GM21576 (cell line): ENCODE results near the gene GPC5.
"Not testable (repeated sequence)": the region's sequence is repeated elsewhere in the genome, so short reads cannot be mapped to it uniquely, and the experiment has no call there.

ENCODE experiments used
- ATAC-seq: cut with Tn5 transposase; IDR thresholded peaks from one replicate; pipeline ENCODE4 v1.9.1; 2021; ENCODE audit warnings: mild to moderate bottlenecking, moderate library complexity; ENCODE audit not compliant: unreplicated experiment

The GPC5 gene

DNA sequence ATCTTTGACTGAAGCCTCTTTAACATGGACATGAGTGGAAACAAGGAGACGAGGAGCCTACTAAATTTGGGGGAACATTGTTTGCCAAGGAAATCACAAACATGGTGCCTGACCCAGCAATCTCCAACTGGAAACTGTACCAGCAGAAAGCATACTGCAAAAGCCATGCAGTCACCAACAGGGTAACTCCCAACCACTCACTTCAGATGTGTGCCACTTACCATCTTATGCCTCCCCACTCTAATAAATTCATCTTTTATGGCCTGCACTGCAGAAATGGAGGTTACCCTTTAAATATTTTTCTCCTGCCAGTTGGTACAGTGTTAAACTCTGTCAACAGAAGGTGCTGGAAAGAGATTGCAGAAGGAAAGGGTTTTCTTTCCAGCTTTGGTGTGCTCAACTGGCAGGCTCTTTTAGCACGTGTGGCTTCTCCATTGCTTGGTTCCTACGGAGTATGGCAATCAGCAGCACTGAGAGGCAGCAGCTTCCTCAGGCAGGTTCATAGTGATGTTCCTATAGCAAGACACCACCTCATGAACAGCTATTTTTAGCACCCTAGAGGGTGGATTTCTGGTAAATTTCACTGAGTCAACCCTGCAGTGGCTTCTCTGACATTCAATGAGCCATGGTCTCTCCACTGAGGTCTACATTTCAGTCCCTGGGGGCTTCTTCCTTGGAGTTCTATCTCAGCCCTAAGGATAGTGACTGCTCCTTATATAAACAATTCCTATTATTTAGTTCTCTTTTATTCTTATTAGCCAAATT, 29.6 kb upstream of the GPC5 start:
- ATAC-seq = no peak

DNA sequence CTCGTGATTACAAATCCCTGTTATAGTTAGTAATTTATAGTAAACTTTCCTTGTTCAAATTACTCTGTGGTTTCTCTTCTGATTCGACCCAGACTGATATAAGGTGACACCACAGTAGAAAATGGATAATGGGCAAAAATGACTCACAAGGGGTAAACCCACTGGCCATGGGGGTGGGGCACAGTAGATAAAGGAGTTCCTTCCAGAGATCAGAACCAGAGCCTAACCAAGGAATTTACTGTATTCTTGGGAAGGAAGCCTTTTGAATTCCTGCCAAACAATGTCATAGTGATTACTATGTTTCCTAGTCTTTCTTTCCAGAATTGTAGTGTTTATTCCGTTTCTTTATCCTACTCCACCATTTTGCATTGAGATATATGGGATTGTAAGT, 29.0 kb upstream of the GPC5 start:
- no peak for ATAC-seq

DNA sequence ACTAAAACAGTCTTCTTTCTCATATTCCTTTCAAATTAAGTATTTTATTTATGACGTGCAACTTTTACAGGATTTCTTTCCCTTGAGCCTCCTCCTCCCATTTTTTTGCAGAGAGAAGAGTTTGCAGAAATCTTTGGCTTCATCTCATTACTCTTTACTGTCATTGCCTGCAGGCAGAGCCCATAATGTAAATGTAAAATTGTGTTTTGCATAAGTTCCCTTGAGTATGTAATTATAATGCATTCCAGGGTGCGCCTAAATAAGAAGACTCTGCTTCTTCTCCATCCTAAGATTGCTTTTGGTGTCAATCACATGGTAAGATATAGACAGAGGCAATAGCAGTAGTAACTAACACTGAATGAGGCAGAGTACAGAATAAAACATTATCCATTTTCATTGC, 27.9 kb upstream of the GPC5 start:
- ATAC-seq = no peak

DNA sequence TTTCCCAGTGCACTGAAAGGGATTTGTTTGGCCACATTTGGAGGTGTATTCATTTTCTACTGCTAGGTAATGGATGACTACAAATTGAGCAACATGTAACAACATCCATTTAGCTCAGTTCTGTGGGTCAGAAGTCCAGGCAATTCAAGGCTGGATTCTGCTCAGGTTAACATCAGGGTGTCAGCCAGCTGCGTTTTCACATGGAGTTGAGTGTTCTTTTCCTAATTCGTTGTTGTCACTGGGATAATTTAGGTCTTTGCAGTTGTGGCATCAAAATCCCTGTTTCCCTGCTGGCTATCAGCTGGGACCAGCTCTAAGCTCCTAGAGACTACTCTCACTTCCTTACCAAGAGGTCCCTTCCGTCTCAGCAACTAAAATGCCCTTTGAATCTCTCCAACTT, 25.5 kb upstream of the GPC5 start:
- ATAC-seq = no peak

DNA sequence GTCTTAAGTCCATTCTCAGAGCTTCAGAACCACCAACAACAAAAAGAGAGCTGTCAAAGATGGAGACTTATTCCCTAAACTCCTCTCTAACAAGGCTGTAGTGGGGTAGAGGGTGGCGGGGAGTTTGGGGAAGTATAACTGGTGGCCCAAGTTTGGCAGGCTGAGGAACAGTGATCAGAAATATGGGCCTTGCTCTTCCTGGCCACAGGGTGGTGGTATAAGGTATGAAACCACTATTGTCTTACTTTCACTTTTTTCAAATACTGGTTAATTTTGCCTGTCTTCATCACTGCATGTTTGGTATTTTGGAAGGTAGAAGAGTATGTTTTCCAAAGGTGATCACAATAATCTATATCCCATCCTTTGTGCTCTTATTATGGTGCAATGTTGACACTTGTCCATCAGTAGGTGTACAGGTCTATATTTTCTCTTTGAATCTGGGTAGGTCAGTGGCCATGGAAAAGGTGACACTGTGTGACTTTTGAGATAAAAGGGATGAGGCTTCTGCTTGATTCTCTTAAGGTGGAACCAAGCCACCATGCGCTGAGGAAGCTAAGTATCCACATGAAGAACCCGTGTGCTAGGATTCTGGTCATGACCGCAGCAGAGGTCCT, 23.2 kb upstream of the GPC5 start:
- peak; percentile 97 for ATAC-seq

DNA sequence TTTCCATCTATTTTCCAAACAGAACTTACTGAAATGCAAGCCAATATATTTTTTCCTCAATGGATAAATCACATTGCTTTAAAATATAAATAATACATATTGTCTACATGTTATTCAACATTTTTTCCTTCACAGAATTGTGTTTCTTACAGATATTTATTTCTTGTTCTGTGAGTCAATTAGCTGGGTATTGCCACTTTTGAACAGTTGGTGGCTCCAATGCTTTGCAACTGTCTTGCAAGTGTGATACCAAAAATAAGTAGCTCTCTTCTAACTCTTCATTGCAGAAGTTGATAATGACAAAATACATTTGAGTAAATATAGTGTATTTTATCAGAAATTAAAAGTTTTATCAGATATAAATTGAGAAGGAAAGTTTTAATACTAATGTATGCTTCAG, 17.1 kb upstream of the GPC5 start:
- ATAC-seq = no peak

DNA sequence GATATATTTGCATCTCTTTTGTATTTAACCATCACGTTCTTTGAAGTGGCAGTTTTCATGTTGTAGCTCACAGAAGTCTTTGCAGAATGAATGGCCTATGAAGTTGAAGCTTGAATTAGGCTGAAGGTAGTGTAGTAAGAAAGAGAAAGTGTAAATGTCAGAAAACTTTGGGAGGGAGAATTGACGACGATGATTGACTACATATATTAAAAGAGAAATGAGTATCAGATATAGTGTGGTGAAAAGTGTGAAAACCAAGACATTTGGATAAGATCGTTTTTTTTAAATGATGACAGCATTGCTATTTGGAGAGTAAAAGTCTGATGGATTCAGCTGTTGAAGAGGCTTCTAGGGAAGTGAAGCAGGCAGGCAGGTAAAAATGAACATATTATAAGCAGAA, 14.6 kb upstream of the GPC5 start:
- ATAC-seq = no peak

DNA sequence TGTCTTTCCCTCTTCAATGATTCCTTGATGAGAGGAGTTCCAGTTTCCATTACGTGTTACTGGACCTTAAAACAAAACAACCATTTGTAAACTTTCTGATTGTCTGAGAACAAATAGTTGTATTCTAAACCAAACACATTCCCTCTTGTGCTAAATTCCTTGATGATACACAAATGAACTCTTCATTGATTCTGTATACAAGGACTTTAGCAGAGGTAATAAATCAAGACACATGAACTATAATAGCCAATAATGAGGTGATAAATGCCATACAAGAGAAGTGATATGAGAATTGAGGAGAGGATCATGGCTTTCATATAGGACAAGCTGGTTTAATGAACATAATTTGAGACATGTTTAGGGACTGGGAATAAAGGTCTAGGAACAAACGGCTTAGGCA, 13.5 kb upstream of the GPC5 start:
- ATAC-seq = no peak

DNA sequence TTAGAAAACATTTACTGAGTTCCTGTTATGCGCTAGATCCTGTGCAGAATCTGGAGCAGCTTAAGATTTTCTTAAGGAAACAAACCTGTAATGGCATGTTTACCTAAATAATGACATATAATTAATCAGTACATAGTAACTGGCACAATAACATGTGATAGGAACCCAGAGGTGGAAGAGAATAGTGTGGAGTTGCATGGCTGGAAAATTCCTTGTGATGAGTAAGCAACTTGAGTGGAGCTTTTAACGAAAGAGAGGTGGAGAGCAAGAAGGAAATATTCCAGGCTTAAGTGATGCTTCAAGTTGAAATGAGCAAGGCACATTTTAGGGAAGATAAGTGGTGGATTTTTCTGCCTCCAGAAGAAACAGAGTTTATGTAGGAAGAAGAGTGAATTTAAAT, 9.2 kb upstream of the GPC5 start:
- no peak for ATAC-seq

DNA sequence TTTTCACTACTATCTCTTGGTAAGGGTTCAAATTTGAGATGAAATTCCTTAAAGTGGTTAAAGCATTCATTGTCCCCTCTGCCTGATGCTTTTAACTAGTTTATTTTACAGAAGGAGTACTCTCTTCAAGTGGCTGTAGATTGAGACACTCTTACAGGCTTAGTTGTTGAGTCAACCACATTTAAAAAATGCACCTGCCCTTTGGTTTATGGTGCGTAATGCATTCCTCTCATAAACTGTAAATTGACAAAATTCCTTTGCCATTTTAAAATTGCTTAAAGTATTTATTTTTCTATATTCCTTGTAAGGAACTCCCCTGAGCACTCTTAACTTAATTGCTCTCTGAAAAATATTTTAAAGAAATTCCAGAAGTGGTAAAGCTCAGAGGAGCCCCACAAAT, 826 bp upstream of the GPC5 start:
- no peak for ATAC-seq

DNA sequence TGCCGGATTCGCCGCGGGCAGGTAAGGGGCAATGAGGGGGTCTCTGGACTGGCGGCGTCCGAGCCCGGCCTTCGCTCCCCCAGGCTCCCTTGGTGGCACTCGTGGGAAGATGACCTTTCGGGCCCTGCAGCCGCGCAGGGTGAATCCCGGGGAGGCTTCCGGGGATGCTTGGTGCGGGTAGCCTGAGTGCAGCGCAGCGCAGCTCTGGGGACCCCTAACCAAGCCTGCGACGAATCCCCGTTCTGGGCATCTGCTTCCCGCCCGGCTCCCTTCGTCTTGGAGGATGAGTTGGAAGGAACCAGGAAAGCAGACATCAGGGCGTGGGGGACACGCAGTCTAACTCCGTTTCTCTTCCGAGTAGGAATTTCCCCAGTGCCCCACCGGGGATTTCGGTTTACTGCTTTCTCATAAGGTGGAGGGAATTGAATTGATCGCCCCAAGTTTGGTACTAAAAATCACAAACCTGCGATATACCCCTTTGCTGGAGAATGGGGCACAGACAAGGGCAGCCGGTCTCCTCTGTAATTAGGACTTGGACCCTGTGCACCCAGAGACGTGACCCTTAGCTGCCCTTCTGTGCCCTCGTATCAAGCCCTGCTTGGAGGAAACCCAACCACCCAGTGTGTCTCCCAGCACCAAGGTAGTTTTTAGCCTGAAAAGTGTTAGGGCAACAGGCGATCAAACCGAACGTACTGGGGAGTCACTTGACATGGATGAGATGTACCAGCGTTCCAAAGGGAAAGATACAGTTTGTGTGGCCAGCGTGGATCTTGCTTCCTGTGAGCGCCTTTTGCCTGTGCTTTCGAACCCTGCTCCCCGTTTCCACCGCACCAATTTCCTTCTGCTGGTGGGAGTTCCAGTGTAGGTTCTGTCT, 1.0 kb downstream of the GPC5 start:
- peak; percentile 8 for ATAC-seq

DNA sequence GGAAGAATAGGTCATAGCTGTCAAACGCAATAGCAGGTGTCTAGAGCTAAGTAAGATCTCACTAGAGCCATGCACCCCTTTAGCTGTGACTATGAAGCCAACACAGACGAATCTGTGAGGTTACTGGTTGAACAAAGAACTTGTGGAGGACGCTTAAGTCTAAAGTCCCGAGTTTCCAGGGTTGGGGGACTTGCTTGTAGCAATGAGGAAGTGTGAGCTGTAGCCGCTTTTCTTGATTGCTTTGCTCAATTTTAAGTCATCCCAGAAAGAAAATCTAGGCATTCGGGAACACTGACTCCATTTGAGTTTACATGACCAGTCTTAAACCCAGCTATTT, 1.6 kb downstream of the GPC5 start:
- no peak for ATAC-seq

DNA sequence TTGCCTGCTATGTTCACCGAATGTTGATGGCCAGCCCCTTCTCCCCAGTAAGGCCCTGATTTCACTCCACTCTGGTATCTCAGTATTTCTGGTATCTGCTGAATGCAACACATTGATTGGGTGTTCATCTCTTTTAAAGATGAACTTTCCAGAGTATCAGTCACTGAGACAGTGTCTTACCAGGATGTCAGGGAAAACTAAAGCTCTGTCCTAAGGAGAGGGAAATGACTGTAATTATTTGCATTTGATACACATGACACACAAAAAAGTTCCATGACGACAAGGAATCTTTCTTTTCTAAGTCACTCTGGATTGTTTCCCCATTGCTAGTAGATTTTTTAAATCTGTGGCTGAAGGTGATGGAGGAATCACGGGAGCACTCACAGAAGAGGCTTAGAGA, 2.2 kb downstream of the GPC5 start:
- no peak for ATAC-seq

DNA sequence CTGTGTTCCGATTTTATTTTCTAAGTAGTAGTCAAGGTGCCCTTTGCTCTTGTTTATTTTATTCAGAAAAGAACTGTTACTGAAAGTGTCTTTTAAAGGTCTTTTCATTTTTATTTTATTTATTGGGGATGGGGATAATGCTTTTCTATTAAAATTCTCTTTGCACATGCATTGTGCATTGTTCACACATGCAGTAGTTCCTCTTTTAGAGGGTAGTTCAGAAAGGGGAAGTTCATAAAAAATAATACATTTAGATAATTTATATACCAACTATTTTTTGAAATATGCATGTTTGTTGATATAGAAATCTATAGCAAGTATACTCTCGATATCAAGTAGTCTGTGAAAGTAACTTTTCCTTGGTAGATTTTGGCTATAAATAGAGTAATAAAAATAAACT, 3.5 kb downstream of the GPC5 start:
- no peak for ATAC-seq

DNA sequence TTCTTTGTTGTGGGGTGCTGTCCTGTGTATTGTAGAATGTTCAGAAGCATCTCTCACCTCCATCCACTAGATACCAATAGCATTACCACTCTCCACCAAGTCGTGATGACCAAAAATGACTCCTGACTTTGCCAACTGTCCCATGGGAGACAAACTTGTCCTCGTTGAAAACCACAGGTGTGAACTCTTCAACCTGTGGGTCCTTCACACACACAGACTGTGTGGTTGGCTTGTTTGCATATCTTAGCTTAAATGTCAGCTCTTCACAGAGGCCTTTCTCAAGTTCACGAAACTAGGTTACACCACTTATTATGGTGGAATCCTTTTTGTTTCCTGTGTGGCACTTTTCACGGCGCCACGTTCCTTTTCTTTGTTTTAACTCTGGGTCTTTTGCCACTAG, 6.8 kb downstream of the GPC5 start:
- peak; percentile 55 for ATAC-seq

DNA sequence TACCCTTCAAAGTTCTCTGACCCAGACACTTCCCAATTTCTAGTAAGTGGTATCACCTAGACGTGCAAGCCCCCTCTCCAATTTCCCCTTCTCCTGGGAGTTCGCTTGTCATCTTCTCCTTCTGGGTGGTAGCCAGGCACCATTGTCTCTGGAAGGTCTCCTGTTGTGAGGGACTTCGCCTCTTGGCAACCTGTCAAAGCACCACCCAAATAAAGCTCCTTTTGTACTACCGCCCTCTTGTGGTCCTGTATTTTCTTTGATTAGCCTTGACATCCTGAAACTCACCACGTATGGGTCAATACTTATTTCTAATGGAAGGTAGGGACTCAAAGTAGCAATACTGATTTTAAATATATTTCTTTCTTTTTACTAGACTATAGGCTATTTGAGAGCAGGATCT, 8.2 kb downstream of the GPC5 start:
- peak; percentile 69 for ATAC-seq

DNA sequence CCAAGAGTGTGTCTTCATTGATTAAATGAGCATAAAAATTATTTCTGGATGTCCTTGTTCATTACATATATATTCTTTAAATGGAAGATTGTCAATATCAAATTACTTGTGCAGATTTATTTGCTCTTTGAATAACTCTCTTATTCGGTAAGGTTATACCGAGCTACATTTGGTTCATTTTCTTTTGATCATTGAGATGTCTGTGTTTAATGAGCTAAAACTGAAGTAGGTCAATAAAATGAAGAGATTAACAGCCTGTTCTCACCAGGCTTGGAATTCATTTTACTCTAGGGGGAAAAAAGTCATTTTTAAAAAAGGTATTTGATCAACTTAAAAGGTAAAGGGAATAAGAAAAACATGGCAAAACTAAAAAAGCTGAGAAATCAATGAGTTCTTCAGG, 10.6 kb downstream of the GPC5 start:
- ATAC-seq = no peak

DNA sequence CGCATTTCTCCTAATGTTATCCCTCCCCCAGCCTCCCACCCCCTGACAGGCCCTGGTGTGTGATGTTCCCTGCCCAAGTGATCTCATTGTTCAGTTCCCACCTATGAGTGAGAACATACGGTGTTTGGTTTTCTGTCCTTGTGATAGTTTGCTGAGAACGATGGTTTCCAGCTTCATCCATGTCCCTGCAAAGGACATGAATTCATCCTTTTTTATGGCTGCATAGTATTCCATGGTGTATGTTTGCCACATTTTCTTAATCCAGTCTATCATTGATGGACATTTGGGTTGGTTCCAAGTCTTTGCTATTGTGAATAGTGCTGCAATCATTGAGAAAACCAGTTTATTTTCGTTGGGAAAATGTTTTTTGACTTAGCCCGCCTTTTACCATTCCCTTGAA, 18.2 kb downstream of the GPC5 start:
- not testable (repeated sequence) for ATAC-seq

DNA sequence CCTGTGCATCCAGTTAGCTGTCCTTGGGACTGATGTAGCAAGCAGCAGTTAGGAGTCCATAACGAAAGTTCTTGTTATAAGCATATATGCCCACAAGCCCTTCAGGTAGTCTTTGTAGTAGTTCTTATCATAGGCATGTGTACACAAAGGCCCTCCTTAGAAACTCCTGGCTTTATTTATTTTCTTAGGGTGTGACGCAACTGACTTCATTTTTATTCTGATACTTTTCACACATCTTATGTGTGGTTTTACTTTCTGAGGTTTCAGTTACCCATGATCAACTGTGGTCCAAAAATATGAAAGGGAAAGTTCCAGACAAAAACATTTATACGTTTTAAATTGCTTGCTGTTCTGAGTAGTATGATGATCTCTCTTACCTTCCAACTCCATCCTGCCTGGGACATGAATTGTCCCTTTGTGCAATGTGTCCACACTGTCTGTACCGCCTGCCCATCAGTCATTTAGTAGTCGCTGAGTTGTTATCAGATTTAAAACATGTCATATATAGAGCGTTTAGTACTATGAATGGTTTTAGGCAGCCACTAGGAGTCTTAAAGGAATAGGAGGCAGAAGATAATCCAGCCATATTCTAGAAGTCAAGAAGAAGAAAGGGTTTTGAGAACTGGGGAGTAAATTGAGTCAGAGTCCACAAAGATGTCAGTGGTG, 19.4 kb downstream of the GPC5 start:
- no peak for ATAC-seq

DNA sequence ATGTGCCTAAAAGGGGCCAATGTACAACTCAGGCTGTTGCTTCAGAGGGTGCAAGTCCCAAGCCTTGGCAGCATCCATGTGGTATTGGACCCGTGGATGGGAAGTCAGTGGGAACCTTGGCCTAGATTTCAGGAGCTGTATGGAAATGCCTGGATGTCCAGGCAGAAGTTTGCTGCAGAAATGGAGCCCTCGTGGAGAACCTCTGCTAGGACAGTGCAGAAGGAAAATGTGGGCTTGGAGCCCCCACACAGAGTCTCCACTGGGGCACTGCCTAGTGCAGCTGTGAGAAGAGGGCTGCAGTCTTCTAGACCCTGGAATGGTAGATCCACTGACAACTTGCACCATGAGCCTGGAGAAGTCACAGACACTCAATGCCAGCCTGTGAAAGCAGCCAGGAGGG, 28.5 kb downstream of the GPC5 start:
- ATAC-seq = no peak

DNA sequence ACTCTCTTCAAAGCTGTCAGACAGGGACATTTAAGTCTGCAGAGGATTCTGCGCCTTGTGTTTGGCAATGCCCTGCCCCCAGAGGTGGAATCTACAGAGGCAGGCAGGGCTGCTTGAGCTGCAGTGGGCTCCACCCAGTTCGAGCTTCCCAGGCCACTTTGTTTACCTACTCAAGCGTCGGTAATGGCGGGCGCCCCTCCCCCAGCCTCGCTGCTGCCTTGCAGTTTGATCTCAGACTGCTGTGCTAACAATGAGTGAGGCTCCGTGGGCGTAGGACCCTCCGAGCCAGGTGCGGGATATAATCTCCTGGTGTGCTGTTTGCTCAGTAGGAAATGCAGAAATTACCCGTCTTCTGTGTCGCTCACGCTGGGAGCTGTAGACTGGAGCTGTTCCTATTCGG, 40.3 kb downstream of the GPC5 start:
- ATAC-seq = not testable (repeated sequence)

DNA sequence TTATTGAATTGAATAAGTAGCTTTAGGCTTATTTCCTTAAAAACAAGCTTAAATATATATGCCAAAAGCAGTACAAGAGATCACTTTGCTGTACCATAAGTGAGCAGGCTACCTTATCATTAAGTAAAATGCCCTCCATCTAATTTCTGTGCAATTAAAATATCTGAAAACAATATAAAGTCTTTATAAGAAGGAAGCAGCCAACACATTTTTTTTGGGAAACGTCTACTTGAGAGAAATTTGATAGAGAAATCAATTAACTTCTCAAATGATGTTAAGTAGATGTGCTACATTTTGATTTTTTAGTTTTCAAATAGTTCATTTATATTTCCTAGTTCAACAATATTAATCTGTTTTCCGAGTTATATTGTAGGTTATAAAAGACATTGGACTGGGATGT, 52.5 kb downstream of the GPC5 start:
- no peak for ATAC-seq
